ENCODE data around the gene TAS2R3.

DNA sequence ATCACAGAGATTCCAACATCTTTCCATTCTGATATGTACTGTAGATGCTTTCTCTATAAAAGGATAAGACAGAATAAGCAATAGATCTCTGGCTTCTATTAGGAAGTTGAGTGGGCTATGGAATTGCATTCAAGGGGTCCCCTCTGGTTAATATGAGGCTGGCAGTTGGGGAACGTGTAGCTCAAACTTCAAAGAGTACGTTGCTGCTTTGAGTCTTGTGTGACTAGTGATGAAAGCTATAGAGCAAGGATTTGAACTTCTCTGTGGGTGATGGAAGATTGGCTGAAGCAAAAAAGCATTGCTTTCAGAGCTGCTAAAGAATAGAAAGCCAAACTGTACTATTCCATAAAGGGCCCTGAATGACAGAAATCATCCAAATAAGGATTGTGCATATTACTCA lies 49.3 kb upstream of the TAS2R3 start:
- TF ChIP-seq CTCF (IDR thresholded peaks at IDR 0.05; ENCODE audit: low read length) (no peak), EZH2phosphoT487 (IDR thresholded peaks at IDR 0.05; ENCODE audit: low read length) (no peak)

All from MM.1S (cell line).